HG03520 (cell line): Measurements from ENCODE around the gene NUDT14.

ENCODE experiments used
- ATAC-seq: cut with Tn5 transposase; IDR thresholded peaks from one replicate; pipeline ENCODE4 v1.9.1; 2021; ENCODE audit warnings: mild to moderate bottlenecking, moderate library complexity; ENCODE audit not compliant: unreplicated experiment

NUDT14 gene

DNA sequence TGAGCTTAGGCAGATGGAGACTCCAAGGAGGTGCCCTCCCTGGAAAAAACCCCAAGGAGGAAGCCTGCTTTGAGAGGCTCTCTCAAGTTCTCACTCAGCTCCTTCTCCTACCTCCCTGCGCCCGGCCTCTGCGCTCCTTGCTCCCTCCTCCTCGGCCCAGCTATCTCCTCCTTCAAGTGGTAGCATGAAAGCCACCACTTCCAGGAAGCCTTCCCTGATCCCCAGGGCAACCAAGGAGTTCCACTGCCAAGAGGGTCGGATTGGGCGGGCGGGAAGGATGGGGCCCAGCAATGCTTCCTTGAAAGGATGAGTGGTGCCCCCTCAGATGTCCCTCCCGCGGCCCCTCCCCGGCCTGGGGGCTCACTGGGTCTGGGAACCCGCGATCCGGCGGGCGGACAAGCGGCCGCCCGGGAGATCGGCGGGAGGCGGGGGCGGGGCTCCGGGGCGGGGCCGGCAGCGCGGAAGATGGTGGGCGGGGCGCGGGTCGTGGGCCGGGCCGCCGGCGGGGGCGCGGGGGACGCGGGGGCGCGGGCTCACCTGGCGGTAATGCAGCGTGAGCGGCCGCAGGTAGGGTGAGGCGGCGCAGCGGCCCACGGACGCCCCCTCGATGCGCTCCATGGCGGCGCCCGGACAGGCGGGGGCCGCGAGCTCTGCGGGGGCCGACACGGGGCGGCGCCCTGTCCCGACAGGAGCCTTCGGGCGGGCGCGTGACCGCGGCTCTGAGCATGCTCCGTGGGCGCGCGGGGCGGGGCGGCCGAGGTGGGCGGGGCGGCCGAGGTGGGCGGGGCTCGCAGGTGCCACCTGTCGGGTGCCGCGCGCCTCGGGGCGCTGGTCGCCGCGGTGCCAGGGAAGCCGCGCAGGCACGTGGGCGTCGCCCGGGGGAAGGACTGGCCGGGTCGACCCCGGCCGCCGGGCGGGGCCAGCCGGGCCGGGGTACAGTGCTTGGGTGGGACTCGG lies at the start of gene NUDT14:
Gene NUDT14 (minus strand): TSS at position 721 of the 957 bp plus-strand sequence. CDS start 103 bp downstream, at position 618.
- peak; percentile 72 for ATAC-seq

DNA sequence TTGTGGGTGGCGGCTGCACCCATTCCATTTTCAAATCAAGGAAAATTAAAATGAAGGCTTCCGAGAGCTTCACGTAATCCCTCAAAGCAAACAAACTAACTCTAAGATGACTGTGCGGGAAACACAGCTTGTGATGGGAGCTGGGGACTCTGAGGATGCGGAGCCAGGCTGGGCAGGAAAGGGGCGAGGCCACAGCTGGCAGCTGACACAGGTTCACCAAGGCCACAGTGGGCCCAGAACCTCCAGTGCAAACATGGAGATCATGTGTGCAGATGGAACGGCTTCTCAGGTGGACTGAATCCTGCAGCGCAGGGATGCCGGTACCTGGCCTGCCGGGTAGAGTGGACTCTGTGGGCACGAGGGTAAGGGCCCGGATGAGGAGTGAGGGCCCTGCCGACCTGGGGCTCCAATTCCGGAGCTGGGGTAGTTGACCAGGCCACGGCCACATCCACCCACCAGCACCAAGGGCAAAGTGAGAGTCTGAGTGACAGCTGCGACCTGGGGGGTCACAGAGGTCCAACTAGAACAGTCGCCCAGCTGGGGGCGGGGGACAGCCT lies 48.1 kb upstream of the NUDT14 start:
- no peak for ATAC-seq

DNA sequence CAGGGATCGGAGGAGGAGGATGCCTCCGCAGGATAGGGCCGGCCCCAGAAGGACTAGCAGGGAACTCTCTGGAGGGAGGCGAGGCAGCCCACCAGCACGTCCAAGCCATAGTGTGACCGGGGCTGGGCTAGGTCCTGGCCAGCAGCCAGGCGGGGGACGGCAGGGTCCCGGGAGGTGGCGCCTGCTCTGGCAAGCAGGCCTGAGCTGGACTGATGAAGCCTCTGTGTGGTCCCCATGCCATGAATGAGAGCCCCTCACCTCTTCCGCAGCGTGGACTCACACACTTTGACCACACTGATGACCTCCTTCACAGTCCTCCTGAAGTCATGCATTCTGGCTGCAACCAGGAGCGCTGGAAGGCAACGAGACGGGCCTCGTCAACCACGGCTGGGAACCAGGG lies 47.5 kb upstream of the NUDT14 start:
- no peak for ATAC-seq

DNA sequence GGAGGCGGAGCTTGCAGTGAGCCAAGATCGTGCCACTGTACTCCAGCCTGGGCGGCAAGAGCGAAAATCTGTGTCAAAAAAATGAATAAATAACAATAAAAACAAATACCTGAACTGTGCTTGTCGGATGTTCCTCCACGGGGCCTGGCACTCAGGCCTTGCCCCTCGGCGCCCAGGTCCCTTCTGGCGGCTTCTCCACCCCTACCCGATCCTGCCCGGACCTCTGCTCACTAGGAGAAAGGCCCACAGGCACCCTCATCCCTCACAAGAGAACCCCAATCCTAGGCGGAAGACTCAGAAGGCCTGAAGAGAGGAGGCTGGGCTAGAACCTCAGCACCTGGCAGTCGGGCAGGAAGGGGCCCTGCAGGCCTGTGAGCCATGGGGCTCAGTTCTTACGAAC lies 46.2 kb upstream of the NUDT14 start:
- no peak for ATAC-seq

DNA sequence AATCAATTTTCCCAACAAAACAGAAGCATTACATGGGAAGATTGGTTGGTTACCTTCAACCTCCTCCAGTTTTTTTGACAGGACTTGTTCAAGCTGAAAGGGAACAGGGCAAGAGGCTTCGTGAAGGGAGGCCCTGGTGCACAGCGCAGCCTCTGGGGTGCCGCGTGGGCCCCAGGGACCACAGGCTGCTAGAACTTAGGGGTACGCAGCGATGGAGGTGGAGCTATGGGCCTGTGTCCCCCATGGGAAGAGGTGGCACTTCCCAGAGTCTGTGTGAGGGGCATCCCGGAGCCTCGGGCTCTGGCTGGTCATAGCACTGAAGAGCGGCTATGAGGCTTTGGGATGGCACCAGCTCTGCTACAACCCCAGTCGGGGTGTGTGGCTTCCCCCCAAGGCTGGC lies 45.1 kb upstream of the NUDT14 start:
- ATAC-seq: no peak

DNA sequence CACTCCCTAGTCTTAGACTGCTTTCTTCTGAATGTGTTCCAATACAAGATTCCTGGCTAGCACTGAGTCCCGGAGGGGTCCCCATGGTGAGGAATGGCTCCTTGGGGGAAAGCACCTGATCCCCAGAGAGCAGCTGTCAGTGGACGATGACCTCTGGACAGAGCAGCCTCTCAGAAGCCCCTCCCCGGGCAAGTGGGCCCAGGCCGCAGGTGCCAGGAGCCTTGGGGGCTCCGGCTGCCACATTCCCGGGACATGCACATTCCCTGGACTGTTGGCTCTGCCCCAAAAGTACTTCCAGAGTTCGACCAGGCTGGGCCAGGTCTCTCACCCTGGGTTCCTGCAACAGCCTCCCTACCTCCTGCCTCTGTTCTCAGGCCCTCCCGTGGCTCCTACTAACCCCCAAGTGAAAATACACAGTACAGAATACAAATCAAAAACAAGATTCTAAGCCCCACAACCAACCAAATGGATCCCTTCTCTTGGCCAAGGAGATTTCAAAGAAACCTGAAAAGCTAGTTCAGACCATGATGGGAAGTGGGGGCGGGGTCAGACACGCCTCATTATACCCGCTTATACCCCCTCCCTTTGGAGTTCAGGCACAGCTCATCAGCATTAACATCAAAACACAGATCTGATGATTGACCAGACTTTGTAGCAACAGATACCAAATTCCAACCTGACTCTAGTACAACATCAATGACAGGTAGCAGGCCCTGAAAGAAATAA lies 43.9 kb upstream of the NUDT14 start:
- ATAC-seq: no peak

DNA sequence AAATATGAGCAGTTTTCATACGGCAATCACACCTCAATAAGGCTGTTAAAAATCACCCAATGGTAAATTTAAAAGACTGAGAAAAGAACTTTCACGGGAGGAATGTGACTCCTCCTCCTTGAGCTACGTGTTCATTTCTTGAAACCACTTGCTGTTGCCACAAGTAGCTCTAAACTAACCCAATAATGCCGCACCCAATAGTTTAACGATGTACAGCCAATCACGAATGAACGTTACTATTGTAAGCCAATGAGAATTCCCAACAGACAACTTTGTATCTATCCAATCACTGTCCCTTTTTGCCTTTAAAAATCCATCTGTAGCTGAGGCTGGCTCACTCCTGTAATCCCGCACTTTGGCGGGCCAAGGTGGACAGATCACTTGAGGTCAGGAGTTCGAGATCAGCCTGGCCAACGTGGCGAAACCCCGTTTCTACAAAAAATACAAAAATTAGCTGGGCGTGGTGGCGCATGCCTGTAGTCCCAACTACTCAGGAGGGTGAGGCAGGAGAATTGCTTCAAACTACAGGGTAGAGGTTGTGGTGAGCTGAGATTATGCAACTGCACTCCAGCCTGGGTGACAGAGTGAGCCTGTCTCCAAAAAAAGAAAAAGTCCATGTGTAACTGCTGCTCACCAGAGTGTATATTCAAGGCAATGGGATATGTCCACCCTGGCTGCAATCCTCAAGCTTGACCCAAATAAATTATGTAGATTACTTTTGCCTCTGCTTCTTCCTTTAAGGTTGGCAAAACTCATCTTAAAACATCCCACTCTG lies 42.8 kb upstream of the NUDT14 start:
- ATAC-seq: no peak

DNA sequence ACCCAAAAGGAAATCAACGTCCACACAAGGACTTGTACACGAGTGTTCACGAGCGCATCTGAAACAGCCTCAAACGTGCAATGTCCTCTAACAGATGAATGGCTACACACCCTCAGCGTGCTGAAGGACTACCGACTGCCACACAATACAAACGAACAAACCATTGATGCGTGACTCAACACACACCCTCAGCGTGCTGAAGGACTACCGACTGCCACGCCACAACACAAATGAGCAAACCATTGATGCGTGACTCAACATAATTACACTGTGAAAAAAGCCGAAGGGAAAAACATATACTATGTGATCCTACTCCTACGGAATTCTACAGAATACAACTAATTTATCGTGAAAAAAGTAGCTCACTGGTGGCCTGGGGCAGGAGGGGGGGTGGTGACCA lies 42.1 kb upstream of the NUDT14 start:
- no peak for ATAC-seq

DNA sequence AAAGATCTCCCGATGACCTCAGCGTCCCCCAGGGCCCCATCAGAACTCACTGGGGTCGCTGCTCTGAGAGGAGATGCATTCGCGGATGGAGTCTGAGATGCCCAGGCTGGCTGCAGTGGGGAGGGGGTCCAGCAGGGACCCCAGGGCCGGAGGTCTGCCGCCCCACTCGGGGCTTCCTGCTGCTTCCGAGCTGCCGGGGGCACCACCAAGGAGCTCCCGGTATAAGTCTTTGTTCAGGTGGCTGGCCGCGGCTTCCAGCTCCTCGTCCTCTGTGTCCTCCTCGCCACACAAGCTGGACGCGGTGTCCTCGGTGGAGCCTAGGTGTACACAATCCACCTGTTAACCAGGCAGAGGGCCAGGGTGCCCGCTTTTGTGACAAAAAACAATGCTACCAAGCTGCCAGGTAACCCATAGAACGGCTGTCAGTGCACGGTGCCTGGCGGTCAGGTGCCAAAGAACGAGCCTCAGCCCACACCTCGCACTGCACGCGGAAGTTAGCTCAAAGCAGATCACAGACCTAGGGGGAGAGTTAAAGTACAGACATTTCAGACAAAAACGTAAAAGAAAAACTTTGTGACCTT lies 40.6 kb upstream of the NUDT14 start:
- ATAC-seq: no peak

DNA sequence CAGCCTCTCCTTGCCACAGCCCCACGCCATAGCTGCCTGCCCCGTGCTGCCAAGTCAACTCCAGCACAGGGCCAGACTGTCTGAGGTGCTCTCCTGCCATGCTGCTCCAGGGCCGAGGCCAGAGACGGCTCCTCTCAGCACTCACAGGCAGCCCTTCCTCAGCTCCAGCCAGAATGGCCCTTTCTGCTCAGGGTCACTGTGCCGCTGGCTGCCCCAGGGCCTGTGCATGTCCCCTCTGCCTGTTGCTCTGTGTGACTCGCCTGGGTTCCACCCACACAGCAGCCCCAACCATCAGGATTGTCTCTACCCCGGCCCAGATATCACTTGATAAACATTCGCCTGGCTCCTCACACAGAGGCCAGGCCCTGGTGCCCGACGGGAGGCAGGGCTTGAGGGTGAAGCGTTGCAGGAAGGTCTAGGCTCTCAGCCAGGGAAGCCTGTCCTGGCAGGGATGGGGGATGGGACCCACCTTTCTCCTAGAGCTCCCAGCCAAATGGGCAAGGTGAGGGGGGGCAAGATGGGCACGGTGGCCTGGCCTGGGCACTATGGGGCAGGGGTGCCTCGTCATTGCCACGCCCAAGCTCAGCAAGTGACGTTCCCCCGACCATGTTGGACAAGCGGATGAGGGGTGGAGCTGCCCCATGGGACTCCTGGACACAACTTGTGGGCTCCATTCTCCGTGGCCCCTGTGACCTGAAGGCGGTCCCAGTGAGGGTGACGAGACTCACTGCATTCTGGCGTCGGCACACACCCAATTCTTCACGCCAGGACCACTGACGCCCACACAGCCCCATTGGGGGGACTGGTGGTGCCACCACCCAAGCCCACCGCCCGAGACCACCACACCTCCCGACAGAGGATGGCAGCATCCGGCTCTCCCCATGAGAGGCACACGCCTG lies 39.8 kb upstream of the NUDT14 start:
- ATAC-seq: no peak

DNA sequence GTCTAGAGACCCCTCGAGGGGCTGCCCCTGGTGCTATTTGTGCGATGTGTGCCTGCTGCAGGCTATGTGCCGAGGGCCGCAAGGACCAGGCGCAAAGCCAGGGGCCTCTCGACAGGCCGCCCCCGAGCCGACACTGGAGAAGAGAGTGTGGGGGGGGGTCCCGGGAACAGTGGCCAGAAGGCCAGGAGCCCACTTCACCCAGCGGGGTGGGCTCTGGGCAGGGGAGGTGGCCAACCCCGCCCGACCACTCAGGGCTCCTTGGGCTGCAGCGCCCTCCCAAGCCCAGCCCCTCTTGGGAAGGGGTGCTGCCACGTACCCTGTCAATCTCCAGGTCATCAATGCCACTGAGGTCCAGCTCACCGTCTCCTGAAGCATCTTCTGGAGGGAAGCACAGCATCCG lies 38.6 kb upstream of the NUDT14 start:
- ATAC-seq: no peak

DNA sequence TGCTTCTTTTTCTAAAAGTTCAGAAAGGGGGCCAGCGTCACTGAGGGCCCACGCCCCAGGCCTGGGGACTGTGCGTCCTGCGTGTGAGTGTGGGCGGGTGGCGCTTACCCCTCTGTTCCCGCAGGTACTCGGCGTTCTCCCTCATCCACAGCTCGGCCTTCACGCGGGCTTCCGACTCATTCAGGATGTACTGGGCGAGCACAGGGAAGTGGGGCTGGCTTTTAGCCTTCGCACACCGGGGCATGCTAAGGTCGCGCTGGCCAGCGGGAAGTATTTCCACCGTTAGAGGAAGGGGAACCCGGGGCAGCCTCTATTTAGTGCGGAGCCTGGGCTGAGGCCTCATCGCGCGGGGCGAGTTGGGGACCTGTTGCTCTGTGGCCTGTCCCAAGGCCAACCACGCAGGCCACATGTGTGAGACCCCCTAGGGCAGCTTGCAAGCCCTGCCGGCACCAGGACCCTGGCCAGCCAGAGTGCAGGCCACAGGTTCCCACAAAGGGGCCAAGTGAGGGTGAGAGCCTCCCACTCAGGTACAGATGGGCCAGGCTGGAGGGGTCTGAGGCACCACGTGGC lies 38.0 kb upstream of the NUDT14 start:
- ATAC-seq: no peak

DNA sequence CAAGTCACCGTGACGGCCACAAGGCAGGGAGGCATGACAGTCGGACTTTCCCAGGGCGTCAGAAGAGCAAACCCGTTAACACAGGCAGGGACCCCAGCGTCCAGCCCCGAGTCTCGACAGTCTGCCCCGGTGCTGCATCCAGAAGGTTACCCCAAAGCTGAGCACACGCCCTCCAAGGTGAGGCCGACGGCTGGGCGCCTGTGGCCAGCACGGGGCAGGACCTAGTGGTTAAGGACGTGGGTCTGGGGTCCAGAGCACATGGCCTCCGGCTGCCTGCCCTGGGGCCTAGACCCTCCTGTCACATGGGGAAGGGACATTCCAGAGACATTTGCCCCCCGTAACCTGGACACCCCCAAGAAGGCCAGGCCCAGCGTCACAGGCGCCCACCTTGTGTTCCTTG lies 37.5 kb upstream of the NUDT14 start:
- ATAC-seq: no peak

DNA sequence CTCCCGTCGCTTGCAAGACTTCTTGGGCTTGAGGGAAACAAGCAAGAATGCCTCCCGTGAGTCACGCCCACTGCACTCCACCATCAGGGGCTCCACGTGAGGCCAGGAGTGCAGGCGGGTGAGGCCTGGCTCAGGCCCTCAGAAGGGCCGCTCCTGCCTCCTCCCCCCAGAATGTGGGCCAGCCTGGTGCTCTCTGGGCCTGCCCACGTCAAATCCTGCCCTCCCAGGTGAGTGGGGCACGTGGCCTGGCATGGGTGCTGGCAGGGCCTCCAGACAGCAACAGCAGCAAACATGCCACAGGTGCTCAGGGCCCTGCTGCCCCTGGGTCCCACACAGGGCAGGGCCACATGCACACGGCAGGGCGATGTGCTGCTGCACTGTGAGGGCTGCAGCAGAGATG lies 36.7 kb upstream of the NUDT14 start:
- no peak for ATAC-seq

DNA sequence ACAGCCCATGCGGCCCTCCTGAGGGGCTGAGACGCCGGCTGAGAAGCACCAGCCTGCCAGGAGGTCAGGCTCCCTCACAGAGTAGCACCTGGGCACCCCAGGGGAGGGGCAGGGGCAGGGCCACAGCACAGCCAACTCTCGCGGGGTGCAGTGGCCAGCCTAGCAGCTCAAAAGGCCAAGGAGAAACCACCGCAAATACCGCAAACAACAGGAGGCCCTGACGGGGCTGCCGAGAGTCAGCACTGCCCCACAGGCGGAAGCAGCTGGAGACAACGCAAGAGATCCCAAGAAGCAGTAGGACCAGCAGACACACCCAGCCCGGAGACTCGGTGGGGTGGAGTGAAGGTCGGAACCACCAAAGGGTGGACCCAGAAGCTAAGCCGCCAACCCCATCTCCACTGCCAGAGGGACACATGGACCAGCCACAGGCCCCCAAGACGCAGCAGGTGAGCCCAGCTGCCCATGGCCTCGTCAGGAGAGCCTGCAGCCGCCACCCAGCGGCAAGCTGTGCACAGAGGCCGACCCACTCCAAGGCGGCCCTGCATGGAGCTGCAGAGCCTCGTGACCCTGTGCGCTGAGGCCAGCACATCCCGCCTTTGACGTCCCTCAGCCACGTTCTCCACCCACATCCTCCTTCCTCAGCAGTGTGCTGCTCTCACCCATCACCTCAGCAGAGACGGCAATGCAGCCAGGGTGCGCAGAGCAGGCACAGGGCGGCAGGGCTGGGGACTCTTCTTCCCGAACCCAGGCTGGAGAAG lies 35.6 kb upstream of the NUDT14 start:
- ATAC-seq: no peak

DNA sequence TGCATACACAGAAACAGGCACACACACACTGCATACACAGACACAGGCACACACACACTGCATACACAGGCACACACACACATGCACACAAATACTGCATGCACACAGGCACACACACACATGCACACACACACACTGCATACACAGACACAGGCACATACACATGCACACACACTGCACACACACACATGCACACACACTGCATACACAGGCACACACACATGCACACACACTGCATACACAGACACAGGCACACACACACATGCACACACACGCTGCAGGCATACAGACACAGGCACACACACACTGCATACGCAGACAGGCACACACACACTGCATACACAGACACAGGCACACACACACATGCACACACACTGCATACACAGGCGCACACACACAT lies 34.5 kb upstream of the NUDT14 start:
- no peak for ATAC-seq

DNA sequence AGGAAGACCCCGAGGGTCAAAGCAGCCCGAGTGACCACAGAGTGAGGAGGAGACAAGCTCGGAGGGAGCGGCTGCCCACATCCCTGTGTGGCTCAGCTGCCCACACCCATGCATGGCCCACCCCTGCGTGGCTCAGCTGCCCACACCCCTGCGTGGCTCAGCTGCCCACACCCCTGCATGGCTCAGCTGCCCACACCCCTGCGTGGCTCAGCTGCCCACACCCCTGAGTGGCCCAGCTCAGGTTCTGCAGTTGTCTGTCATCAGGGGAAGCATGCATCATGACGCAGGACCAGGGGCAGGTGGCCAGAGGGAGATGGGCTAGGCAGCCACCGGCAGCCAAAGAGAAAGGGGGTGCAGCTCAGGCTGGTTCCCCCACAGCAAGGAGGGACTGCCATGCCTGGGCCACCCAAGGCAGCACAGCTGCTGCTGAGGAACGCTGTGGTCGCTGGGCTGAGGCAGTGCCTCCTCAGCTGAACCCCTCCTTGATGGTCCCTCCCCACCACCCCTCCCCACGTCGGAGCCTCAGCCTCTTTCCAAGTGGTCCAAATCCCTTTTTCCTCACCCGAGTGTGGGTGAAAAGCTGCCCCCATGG lies 33.3 kb upstream of the NUDT14 start:
- ATAC-seq: no peak

DNA sequence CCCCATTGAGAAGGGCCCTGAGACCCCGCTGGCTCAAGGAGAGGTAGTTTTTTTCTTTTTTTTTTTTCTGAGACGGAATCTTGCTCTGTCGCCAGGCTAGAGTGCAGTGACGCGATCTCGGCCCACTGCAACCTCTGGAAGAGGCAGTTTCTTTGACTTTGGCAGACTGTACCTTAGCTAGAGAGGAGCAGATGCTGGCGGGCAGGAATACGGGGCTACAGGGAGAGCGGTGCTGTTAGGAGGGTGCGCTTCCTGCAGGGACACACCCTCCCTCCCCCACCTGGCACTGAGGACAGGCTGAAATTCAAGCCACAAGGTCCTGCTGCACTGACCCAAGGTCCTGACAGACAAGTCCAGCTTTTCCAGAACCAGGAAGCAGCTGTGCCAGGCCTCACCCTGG lies 32.2 kb upstream of the NUDT14 start:
- ATAC-seq: no peak
